Neural progenitor cell (in vitro differentiated cells): ENCODE results near the gene DENND4A. TPM values are rescaled to one million over a fixed set of nuclear protein-coding genes. Genes with fewer than 3 reads are reported as not detected.

Source experiments
- DNase-seq: peaks from one replicate; pipeline ENCODE4 v3.0.0-alpha.2; 2016; ENCODE audit warnings: low spot score
- H2AFZ ChIP-seq: fragments of 200-600 bp; sonication (generic); replicated peaks from 2 replicates; pipeline ENCODE4 v1.6.1; 2016; ENCODE audit warnings: antibody characterized with exemption
- H3F3A ChIP-seq: fragments of 200-600 bp; sonication (generic); 2 replicates; pipeline ENCODE4 v1.6.1; 2016; ENCODE audit warnings: antibody characterized with exemption, low read depth
- H3K27ac ChIP-seq: fragments of 200-600 bp; sonication (generic); 2 replicates; pipeline ENCODE4 v1.5.1; 2016; ENCODE audit warnings: mild to moderate bottlenecking
- H3K27me3 ChIP-seq: fragments of 200-600 bp; sonication (generic); 2 replicates; pipeline ENCODE4 v1.6.1; 2016; ENCODE audit warnings: mild to moderate bottlenecking, moderate library complexity
- H3K36me3 ChIP-seq: fragments of 200-600 bp; sonication (generic); 2 replicates; pipeline ENCODE4 v1.5.1; 2016
- H3K4me1 ChIP-seq: fragments of 200-600 bp; sonication (generic); 2 replicates; pipeline ENCODE4 v1.6.1; 2016; ENCODE audit warnings: mixed run types
- H3K4me2 ChIP-seq: fragments of 200-600 bp; sonication (generic); 2 replicates; pipeline ENCODE4 v1.6.1; 2016
- H3K4me3 ChIP-seq: fragments of 200-600 bp; sonication (generic); 2 replicates; pipeline ENCODE4 v1.5.1; 2016
- H3K79me2 ChIP-seq: fragments of 200-600 bp; sonication (generic); 2 replicates; pipeline ENCODE4 v1.6.1; 2016; ENCODE audit warnings: low read depth
- H3K9ac ChIP-seq: fragments of 200-600 bp; sonication (generic); 2 replicates; pipeline ENCODE4 v1.6.1; 2016
- H3K9me3 ChIP-seq: fragments of 200-600 bp; sonication (generic); 2 replicates; pipeline ENCODE4 v1.5.1; 2016; ENCODE audit warnings: low read depth
- H4K20me1 ChIP-seq: fragments of 200-600 bp; sonication (generic); 2 replicates; pipeline ENCODE4 v1.6.1; 2016; ENCODE audit warnings: low read depth
- H3K27ac Mint-ChIP-seq: 3 replicates; pipeline ENCODE4 v1.8.0; 2021; ENCODE audit warnings: mixed read lengths
- H3K27me3 Mint-ChIP-seq: 2 replicates; pipeline ENCODE4 v1.8.0; 2022; ENCODE audit warnings: low read depth, mild to moderate bottlenecking, inconsistent platforms, moderate library complexity, mixed read lengths; ENCODE audit not compliant: insufficient read depth
- H3K36me3 Mint-ChIP-seq: 3 replicates; pipeline ENCODE4 v1.8.0; 2021; ENCODE audit warnings: mixed read lengths
- H3K4me1 Mint-ChIP-seq: 3 replicates; pipeline ENCODE4 v1.8.0; 2021; ENCODE audit warnings: mixed read lengths
- H3K4me3 Mint-ChIP-seq: 3 replicates; pipeline ENCODE4 v1.8.0; 2021; ENCODE audit warnings: mild to moderate bottlenecking, moderate library complexity, mixed read lengths
- H3K9me3 Mint-ChIP-seq: 3 replicates; pipeline ENCODE4 v1.8.0; 2020; ENCODE audit warnings: mixed read lengths
- EZH2 ChIP-seq: fragments of 200-600 bp; sonication (generic); IDR thresholded peaks from 2 replicates; pipeline ENCODE4 v1.6.1; 2017; ENCODE audit warnings: antibody characterized with exemption, mild to moderate bottlenecking, moderate library complexity
- EZH2phosphoT487 ChIP-seq: fragments of 200-600 bp; sonication (generic); IDR thresholded peaks from 2 replicates; pipeline ENCODE4 v1.6.1; 2017; ENCODE audit warnings: antibody characterized with exemption
- total RNA-seq: library from RNA; depleted of rRNA; stranded (reverse); fragments of >200 nt; gene quantifications from 2 replicates; pipeline ENCODE4 v1.2.3, GENCODE V29; 2015; ENCODE audit warnings: low replicate concordance
- TF ChIP-seq, protein P1 (sequence below): fragments of 200-600 bp; sonication (generic); IDR thresholded peaks from 2 replicates; pipeline ENCODE4 v1.5.1; 2017; ENCODE audit warnings: antibody characterized with exemption, mild to moderate bottlenecking

The DENND4A gene
- total RNA-seq, 1 donor from 2014 or later = 4.8 TPM

DNA sequence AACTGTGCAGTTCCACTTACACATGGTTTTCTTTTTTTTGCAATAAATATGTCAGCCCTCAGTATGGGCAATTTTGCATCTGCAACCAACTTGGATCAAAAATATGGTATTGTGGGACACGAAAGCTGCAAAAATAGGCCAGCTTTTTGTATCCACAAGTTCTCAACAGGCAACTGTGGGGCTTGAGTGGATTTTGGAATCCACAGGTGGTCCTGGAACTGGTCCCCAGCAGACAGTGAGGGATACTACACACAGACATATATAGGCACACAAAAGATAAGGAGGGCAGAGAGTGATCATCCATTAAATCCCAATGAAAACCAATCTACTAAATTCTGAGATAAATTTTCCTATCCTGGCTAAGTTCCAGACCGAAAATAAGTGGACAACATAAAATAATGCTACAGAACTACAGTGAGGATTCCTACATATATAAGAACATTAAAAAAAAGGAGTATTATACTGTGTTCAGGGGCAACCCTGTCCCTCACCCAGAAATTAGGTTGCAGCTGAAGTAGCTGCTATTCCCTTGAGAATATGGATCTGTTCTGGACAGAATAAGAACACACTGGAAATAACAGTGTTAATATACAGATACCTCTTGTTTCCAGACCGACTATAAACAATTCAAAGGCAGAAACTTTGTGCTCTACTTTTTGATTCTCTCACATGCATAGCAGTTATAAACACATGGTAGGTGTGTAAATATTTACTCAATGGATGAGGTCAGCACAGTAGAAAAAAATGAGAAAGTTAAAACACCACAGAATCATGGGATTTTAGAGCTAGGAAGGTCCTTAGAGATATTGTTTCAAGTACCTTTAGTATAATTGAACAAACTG lies 25.4 kb downstream of the DENND4A start:
- no peak for DNase-seq
- H3K4me2 ChIP-seq = no peak overlapping the region

DNA sequence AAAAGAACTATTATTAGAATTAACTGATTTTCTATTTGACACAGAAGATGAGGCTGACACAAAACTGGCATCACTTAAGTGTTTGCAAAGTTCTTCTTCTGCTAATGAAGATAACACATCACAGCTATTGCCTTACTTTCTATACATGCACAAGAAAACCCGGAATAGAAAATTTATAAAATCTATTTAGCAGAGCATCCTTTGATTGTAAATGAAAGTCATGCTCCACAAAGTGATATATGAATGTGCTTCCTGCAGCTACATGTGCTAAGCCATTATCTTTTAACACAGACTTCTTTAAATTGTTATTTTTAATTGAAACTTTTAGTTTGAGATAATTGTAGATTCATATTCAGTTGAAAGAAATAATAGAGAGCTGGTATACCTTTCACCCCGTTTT lies 27.0 kb downstream of the DENND4A start:
- H3K4me3 Mint-ChIP-seq = no peak overlapping the region
- no peaks in the 10 kb centered on the region for H3K4me1 ChIP-seq
- no peak for TF ChIP-seq EZH2phosphoT487

More for the DNA sequence above, 25.4 kb downstream of the DENND4A start:
- H3K27me3 ChIP-seq = no peaks in the 10 kb centered on the region
- no peaks in the 10 kb centered on the region for H3K79me2 ChIP-seq
- no peak overlapping the region for H3K27ac Mint-ChIP-seq
- H3K36me3 Mint-ChIP-seq = no peaks in the 10 kb centered on the region
- H3K4me1 Mint-ChIP-seq = no peaks in the 10 kb centered on the region
- H3K9me3 Mint-ChIP-seq = no peaks in the 10 kb centered on the region
- no peak overlapping the region for H3K4me3 Mint-ChIP-seq
- no peak overlapping the region for H3K4me3 ChIP-seq
- peaks cover 3% of the 10 kb centered on the region for H3K27me3 Mint-ChIP-seq
- H3K9me3 ChIP-seq = no peaks in the 10 kb centered on the region
- H3K27ac ChIP-seq = no peak overlapping the region
- H4K20me1 ChIP-seq = no peaks in the 10 kb centered on the region
- H3K4me1 ChIP-seq = no peaks in the 10 kb centered on the region
- TF ChIP-seq, protein P1, sequence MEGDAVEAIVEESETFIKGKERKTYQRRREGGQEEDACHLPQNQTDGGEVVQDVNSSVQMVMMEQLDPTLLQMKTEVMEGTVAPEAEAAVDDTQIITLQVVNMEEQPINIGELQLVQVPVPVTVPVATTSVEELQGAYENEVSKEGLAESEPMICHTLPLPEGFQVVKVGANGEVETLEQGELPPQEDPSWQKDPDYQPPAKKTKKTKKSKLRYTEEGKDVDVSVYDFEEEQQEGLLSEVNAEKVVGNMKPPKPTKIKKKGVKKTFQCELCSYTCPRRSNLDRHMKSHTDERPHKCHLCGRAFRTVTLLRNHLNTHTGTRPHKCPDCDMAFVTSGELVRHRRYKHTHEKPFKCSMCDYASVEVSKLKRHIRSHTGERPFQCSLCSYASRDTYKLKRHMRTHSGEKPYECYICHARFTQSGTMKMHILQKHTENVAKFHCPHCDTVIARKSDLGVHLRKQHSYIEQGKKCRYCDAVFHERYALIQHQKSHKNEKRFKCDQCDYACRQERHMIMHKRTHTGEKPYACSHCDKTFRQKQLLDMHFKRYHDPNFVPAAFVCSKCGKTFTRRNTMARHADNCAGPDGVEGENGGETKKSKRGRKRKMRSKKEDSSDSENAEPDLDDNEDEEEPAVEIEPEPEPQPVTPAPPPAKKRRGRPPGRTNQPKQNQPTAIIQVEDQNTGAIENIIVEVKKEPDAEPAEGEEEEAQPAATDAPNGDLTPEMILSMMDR = no peak
- no peak for TF ChIP-seq EZH2phosphoT487
- no peak for TF ChIP-seq EZH2
- no peaks in the 10 kb centered on the region for H3K36me3 ChIP-seq
- H2AFZ ChIP-seq = no peak overlapping the region
- H3K9ac ChIP-seq = no peak overlapping the region
- H3F3A ChIP-seq = no peaks in the 10 kb centered on the region

DNA sequence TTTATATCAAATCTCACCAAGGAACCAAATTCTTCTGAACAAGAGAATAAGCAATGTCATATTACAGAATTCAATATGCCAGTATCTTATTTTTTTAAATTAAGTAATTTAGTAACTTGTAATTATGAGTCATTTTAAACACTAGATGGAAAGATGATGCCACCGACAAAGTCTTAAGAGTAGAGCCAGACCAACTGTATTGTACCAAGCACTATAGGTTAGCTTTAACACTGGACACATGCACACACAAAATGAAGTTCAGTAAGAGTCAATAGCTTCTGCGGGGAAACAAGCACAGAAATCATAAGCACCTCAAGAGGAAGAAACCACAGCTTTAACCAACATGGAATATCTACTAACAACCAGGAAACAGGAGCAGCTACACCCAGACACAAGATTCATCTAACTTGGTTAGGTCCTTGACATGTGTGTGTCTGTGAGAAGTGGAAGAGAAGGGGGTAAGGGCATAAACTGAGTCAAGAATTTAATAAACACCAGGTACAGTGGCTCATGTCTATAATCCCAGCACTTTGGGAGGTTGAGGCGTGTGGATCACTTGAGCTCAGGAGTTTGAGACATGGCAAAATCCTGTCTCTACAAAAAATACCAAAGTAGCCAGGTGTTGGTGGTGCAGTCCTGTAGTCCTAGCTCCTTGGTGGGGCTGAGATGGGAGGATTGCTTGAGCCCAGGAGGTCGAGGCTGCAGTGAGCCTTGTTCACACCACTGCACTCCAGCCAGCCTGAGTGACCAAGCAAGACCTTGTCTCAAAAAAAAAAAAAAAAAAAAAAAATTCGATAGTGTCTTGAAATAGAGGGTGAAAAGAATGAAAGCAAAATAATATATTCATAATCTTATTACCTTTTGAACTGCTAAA lies 28.9 kb downstream of the DENND4A start:
- no peak for DNase-seq
- Histone ChIP-seq H3K36me3 (no peaks in the 10 kb centered on the region), H2AFZ (no peak overlapping the region), H3K27ac (no peak overlapping the region), H3K27me3 (no peaks in the 10 kb centered on the region), H3K9me3 (no peaks in the 10 kb centered on the region), H4K20me1 (no peaks in the 10 kb centered on the region), H3K79me2 (no peaks in the 10 kb centered on the region), H3K4me1 (no peaks in the 10 kb centered on the region), H3F3A (no peaks in the 10 kb centered on the region), H3K4me2 (no peak overlapping the region), H3K4me3 (no peak overlapping the region), H3K9ac (no peak overlapping the region)
- Mint-ChIP-seq H3K27ac (no peak overlapping the region), H3K4me1 (no peaks in the 10 kb centered on the region), H3K9me3 (no peaks in the 10 kb centered on the region), H3K36me3 (no peaks in the 10 kb centered on the region), H3K27me3 (peaks cover 3% of the 10 kb centered on the region), H3K4me3 (no peak overlapping the region)
- TF ChIP-seq, protein P1 = no peak
- TF ChIP-seq EZH2phosphoT487 (no peak), EZH2 (no peak)

More for the DNA sequence above, 27.0 kb downstream of the DENND4A start:
- H3K27ac ChIP-seq = no peak overlapping the region
- H3K9ac ChIP-seq = no peak overlapping the region
- no peaks in the 10 kb centered on the region for H3K27me3 ChIP-seq
- no peak overlapping the region for H2AFZ ChIP-seq
- no peak for DNase-seq
- no peaks in the 10 kb centered on the region for H3K36me3 ChIP-seq
- no peaks in the 10 kb centered on the region for H3K79me2 ChIP-seq
- H3K27ac Mint-ChIP-seq = no peak overlapping the region
- no peak overlapping the region for H3K4me3 ChIP-seq
- no peak overlapping the region for H3K4me2 ChIP-seq
- no peaks in the 10 kb centered on the region for H4K20me1 ChIP-seq
- H3K9me3 ChIP-seq = no peaks in the 10 kb centered on the region
- H3K9me3 Mint-ChIP-seq = no peaks in the 10 kb centered on the region
- no peaks in the 10 kb centered on the region for H3K36me3 Mint-ChIP-seq
- H3F3A ChIP-seq = no peaks in the 10 kb centered on the region
- no peaks in the 10 kb centered on the region for H3K4me1 Mint-ChIP-seq
- H3K27me3 Mint-ChIP-seq = peaks cover 3% of the 10 kb centered on the region
